IMR-90 (cell line): Measurements from ENCODE around the gene HIPK1.

Experiments
- MAFK ChIP-seq: IDR thresholded peaks from 2 replicates; pipeline ENCODE4 v1.6.1; 2012; ENCODE audit warnings: low read depth, low read length, improper control_type of control experiment
- RAD21 ChIP-seq: IDR thresholded peaks from 2 replicates; pipeline ENCODE4 v1.6.1; 2012; ENCODE audit warnings: low read length, improper control_type of control experiment
- TF ChIP-seq, protein P1 (sequence below): conservative IDR thresholded peaks from 2 replicates; pipeline ENCODE4 v1.5.1; 2012; ENCODE audit warnings: mild to moderate bottlenecking, low read depth, low read length, improper control_type of control experiment

DNA sequence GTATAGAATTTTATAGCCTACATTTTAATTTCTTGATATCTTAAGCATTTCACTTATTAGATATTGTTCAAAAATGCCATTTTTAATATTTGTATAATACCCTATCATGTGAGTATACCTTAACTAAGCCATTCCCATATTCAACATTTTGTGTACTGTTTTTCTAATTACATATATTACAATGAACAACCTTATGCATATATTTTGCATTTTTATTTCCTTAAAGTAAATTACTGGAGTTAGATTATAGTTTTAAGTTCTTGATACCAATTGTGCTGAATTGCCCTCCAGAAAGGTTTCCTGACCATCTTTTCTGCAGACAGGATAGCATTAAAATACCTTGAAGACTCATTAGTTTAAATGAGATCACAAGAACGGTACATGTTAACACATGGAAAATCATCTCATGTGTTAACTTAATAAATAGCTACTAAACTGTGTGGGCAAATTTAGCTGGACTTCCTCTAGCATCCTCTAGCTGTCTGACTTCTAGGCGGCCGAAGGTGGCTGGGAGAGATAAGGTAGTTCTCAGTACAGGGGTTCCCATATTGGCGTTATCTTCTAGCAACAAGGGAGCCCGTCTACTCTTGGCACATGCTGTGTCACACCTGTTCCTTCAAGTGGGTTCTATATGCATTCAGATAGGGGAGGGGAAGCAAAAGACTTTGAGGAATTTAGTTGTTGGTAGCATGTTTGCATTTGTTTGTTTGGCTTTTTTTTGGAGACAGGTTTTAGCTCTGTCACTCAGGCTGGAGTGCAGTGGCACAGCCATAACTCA, 15.0 kb upstream of the HIPK1 start:
- TF ChIP-seq, protein P1, sequence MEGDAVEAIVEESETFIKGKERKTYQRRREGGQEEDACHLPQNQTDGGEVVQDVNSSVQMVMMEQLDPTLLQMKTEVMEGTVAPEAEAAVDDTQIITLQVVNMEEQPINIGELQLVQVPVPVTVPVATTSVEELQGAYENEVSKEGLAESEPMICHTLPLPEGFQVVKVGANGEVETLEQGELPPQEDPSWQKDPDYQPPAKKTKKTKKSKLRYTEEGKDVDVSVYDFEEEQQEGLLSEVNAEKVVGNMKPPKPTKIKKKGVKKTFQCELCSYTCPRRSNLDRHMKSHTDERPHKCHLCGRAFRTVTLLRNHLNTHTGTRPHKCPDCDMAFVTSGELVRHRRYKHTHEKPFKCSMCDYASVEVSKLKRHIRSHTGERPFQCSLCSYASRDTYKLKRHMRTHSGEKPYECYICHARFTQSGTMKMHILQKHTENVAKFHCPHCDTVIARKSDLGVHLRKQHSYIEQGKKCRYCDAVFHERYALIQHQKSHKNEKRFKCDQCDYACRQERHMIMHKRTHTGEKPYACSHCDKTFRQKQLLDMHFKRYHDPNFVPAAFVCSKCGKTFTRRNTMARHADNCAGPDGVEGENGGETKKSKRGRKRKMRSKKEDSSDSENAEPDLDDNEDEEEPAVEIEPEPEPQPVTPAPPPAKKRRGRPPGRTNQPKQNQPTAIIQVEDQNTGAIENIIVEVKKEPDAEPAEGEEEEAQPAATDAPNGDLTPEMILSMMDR, result no peak
- TF ChIP-seq MAFK, result no peak
- TF ChIP-seq RAD21, result no peak
